ENCODE data around the gene KIF21A.
A peak's percentile ranks its signal among the peaks of the same experiment; 100 is the strongest.

The KIF21A gene

DNA sequence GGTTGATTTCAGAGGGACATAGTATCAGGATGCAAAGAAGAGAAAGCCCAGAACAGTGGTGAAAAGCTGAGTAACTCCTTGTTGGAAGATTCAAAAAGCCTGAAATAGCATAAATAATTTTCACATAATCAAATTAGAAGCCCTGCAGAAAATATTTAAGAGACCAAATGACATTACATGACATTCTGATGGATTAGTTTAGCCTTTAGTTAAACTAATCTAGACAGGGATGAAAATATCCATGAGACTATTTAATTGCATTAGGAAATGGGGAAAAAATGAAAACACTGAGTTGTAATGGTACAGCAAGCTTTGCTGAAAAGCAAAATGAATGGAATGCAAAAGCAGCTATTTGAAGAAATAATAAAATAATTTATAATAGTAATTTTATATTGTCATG, 91.8 kb downstream of the KIF21A start:
- Mint-ChIP-seq H3K36me3 (peaks cover 36% of the 10 kb centered on the region), H3K27me3 (no peaks in the 10 kb centered on the region), H3K9me3 (ENCODE audit: low read depth) (no peaks in the 10 kb centered on the region), H3K27ac (no peak overlapping the region), H3K4me3 (no peak overlapping the region), H3K4me1 (ENCODE audit: low read depth) (no peaks in the 10 kb centered on the region)

DNA sequence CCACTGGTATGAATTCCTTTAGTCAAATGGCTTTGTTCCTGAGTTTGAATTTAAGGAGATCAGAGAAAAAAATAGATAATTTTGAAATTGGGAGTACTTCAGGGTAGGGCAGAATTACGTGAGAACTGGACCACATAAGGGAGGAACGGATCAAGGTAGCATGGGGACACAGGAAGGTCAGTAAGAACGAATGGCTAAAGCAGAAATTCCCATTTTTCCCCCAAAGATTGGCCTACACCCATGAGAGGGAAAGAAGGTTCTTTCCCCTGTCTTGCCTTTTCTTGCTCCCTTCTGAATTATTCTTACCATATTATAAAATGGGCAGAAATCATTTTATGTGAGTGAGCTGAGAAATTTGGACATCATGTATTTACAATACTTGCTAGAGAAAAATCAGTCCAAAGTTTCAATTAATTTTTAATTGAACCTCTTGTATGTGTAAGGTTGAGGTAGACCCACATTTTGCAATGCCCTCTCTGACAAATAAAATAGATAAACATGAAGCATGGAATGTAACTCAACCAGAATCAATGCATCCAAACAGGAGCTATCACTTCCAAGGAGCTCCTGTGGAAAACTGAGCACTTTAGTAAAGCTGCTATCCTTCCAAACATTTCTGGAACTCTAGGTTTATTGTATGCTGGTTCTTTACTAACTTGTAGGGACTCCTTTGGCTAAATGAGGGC, 93.8 kb downstream of the KIF21A start:
- no peak overlapping the region for H3K4me3 Mint-ChIP-seq

GRCh38 chr12:39348523-39348922, 94.4 kb downstream of the KIF21A start:
- no peak overlapping the region for H3K4me3 Mint-ChIP-seq
- no peak overlapping the region for H3K27ac Mint-ChIP-seq
- H3K9me3 Mint-ChIP-seq (ENCODE audit: low read depth): no peaks in the 10 kb centered on the region
- H3K36me3 Mint-ChIP-seq: peaks cover 20% of the 10 kb centered on the region
- no peaks in the 10 kb centered on the region for H3K4me1 Mint-ChIP-seq (ENCODE audit: low read depth)
- no peaks in the 10 kb centered on the region for H3K27me3 Mint-ChIP-seq

More for the DNA sequence above, 93.8 kb downstream of the KIF21A start:
- Mint-ChIP-seq H3K27me3 (no peaks in the 10 kb centered on the region), H3K4me1 (ENCODE audit: low read depth) (no peaks in the 10 kb centered on the region), H3K27ac (no peak overlapping the region), H3K36me3 (peaks cover 22% of the 10 kb centered on the region), H3K9me3 (ENCODE audit: low read depth) (no peaks in the 10 kb centered on the region)

DNA sequence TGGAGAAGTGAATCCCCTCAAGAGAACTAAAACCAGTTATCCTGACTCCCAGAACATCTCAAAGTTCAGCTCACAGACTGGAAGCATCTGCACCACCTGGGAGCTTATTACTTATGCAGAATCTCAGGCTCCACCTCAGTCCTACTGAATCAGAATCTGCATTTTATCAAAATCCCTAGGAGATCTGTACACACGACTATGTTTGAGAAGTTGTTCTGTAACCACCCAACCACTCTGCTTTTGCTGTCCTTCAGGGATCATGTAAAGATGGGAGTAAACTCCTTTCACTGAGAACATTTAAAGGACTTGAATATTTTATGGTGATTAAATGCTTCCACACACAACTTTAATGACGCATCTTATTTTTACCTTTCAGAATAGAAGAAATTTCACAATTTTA, 98.0 kb downstream of the KIF21A start:
- Mint-ChIP-seq H3K4me1 (ENCODE audit: low read depth) (no peaks in the 10 kb centered on the region), H3K4me3 (no peak overlapping the region), H3K27me3 (no peaks in the 10 kb centered on the region), H3K27ac (no peak overlapping the region), H3K9me3 (ENCODE audit: low read depth) (no peaks in the 10 kb centered on the region), H3K36me3 (peaks cover 20% of the 10 kb centered on the region)

DNA sequence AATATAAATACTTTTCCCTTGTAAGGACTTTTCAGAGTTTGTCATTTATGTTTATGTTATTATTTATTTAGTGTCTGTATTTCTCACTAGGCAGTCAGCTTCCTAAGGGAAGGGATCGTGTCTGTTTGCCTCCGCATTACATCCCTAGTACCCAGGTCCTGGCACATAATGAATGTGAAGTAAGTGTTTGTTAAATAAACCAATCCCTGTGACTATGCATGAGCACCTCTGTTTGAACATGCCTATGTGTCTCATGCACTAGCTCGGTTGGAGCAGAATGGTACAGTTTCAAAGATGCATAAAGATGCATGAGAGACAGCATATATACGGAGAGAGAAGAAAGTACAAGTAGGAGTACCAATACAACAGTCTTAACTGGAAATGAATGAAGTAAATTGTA, 99.3 kb downstream of the KIF21A start:
- H3K27ac Mint-ChIP-seq: no peak overlapping the region
- H3K9me3 Mint-ChIP-seq (ENCODE audit: low read depth): no peaks in the 10 kb centered on the region
- no peak overlapping the region for H3K4me3 Mint-ChIP-seq
- H3K4me1 Mint-ChIP-seq (ENCODE audit: low read depth): no peaks in the 10 kb centered on the region
- no peaks in the 10 kb centered on the region for H3K27me3 Mint-ChIP-seq
- H3K36me3 Mint-ChIP-seq: peaks cover 22% of the 10 kb centered on the region

GRCh38 chr12:39341761-39342160, 101.2 kb downstream of the KIF21A start:
- Mint-ChIP-seq H3K4me3 (no peak overlapping the region), H3K4me1 (ENCODE audit: low read depth) (no peaks in the 10 kb centered on the region), H3K27ac (no peak overlapping the region), H3K27me3 (no peaks in the 10 kb centered on the region), H3K9me3 (ENCODE audit: low read depth) (no peaks in the 10 kb centered on the region), H3K36me3 (peaks cover 14% of the 10 kb centered on the region)

- H3K4me3 Mint-ChIP-seq: no peak overlapping the region
Measured at GRCh38 chr12:39341179-39341578, 101.7 kb downstream of the KIF21A start.

GRCh38 chr12:39332661-39333175, 110.2 kb downstream of the KIF21A start:
- H3K36me3 Mint-ChIP-seq: peaks cover 35% of the 10 kb centered on the region
- H3K4me3 Mint-ChIP-seq: no peak overlapping the region
- peaks cover 14% of the 10 kb centered on the region for H3K4me1 Mint-ChIP-seq (ENCODE audit: low read depth)

More at GRCh38 chr12:39341179-39341578, 101.7 kb downstream of the KIF21A start:
- Mint-ChIP-seq H3K27me3 (no peaks in the 10 kb centered on the region), H3K9me3 (ENCODE audit: low read depth) (no peaks in the 10 kb centered on the region), H3K36me3 (peaks cover 14% of the 10 kb centered on the region), H3K4me1 (ENCODE audit: low read depth) (no peaks in the 10 kb centered on the region), H3K27ac (no peak overlapping the region)

DNA sequence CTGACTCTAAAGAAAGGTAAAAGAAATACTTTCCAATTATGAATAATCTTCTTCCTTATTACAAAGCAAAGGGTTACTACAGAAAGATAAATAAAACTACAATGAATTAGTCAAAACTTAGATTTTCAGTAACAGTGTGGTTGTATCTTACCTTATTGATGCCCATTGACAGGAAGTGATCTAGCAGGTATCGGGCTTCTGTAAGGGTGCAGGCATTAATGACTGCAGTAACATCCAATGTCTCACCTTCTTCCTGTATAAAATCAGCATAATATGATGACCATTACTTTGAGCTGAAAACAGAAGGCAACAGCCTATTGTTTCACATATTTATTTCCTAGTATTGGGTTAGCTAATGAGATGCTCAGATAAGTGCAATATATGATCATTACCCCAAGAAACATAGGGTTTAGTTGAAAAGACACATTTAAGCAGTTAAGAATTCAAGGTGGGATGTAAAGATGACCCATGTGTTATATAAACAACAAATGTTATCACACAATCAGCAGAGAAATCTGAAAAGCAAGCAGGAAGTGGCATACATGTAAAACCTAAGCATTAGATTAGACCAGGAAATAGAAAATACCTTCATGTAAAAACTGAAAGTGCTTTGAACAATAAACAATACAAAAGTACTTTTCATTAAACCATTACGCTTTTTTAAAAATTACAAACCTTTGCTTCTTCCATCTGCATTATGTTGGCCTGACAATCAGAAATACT, 111.2 kb downstream of the KIF21A start:
- Mint-ChIP-seq H3K36me3 (peaks cover 35% of the 10 kb centered on the region), H3K4me3 (peak overlapping the region; percentile 51), H3K9me3 (ENCODE audit: low read depth) (no peaks in the 10 kb centered on the region), H3K27me3 (no peaks in the 10 kb centered on the region), H3K27ac (peak overlapping the region; percentile 37), H3K4me1 (ENCODE audit: low read depth) (peaks cover 14% of the 10 kb centered on the region)

More at GRCh38 chr12:39332661-39333175, 110.2 kb downstream of the KIF21A start:
- peak overlapping the region; percentile 56 for H3K27ac Mint-ChIP-seq
- H3K9me3 Mint-ChIP-seq (ENCODE audit: low read depth): no peaks in the 10 kb centered on the region
- H3K27me3 Mint-ChIP-seq: no peaks in the 10 kb centered on the region

DNA sequence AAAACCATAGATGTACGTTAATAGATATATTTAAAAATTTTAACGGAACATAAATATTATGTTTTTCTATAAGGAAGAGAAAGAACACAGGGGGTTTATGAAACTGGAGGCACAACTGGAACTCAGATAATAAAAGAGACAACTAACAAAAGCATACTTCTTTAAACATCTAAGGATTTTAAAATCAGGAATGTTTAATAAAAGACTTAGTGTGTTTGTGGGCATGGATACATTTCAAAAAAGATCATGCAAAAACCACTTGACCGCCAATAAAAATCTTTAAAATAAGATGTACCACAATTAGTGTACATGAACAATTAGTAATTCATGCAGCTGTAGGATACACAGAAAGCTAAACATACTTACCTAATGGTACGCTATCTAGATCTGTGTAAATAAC, 113.0 kb downstream of the KIF21A start:
- Mint-ChIP-seq H3K27ac (no peak overlapping the region), H3K36me3 (peaks cover 29% of the 10 kb centered on the region), H3K9me3 (ENCODE audit: low read depth) (no peaks in the 10 kb centered on the region), H3K27me3 (no peaks in the 10 kb centered on the region), H3K4me1 (ENCODE audit: low read depth) (peaks cover 14% of the 10 kb centered on the region), H3K4me3 (no peak overlapping the region)

GRCh38 chr12:39329018-39329417, 113.9 kb downstream of the KIF21A start:
- Mint-ChIP-seq H3K27me3 (no peaks in the 10 kb centered on the region), H3K36me3 (peaks cover 29% of the 10 kb centered on the region), H3K9me3 (ENCODE audit: low read depth) (no peaks in the 10 kb centered on the region), H3K4me3 (no peak overlapping the region), H3K4me1 (ENCODE audit: low read depth) (peaks cover 14% of the 10 kb centered on the region), H3K27ac (no peak overlapping the region)

- no peak overlapping the region for H3K4me3 Mint-ChIP-seq
- H3K9me3 Mint-ChIP-seq (ENCODE audit: low read depth): no peaks in the 10 kb centered on the region
- H3K27ac Mint-ChIP-seq: no peak overlapping the region
- no peaks in the 10 kb centered on the region for H3K27me3 Mint-ChIP-seq
- peaks cover 14% of the 10 kb centered on the region for H3K4me1 Mint-ChIP-seq (ENCODE audit: low read depth)
- peaks cover 29% of the 10 kb centered on the region for H3K36me3 Mint-ChIP-seq
Measured at GRCh38 chr12:39327965-39328364, 115.0 kb downstream of the KIF21A start.

- Mint-ChIP-seq H3K36me3 (peaks cover 25% of the 10 kb centered on the region), H3K4me3 (no peak overlapping the region), H3K27ac (no peak overlapping the region), H3K27me3 (no peaks in the 10 kb centered on the region), H3K9me3 (ENCODE audit: low read depth) (no peaks in the 10 kb centered on the region), H3K4me1 (ENCODE audit: low read depth) (peaks cover 14% of the 10 kb centered on the region)
Measured at GRCh38 chr12:39327510-39327909, 115.4 kb downstream of the KIF21A start.

DNA sequence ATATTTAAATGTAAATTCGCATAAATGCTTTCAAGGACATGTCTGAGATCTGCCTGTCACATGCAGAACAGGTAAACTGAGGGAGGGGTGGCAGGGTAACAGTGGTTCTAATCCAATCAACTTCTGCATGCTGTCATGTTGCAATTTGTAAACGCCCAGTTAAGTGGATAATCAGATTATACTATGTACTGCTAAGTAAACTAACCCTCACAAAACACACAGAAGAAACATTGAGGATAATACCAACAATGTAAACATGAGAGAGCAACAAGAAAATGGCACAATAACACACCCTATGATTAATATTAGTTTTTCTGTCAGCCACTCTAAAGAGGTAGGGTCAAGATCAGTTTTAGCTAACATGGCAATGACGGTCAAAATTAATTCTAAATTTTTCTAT, 123.7 kb downstream of the KIF21A start:
- Mint-ChIP-seq H3K27ac (no peak overlapping the region), H3K4me3 (no peak overlapping the region), H3K36me3 (peaks cover 4% of the 10 kb centered on the region), H3K9me3 (ENCODE audit: low read depth) (no peaks in the 10 kb centered on the region), H3K4me1 (ENCODE audit: low read depth) (no peaks in the 10 kb centered on the region), H3K27me3 (no peaks in the 10 kb centered on the region)

DNA sequence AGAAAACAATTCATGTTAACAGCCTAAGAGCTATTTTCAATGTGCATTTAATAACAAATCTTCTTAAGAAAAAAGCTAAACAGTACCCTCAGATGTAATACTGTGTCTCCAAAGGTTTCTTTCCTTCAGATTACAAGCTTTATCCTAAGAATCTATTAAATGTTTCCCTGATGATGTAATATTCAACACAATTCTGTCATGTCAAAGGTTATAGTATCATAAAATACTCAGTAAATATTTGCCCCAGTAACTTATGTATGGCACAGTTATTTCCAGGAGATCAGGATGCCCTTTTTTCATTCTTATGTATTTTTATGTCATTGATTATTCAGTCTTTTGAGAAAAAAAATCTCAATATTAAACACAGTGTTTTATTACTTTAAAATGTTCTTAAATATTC, 128.4 kb downstream of the KIF21A start:
- no peaks in the 10 kb centered on the region for H3K9me3 Mint-ChIP-seq (ENCODE audit: low read depth)
- no peaks in the 10 kb centered on the region for H3K27me3 Mint-ChIP-seq
- no peaks in the 10 kb centered on the region for H3K4me1 Mint-ChIP-seq (ENCODE audit: low read depth)
- no peak overlapping the region for H3K27ac Mint-ChIP-seq
- peaks cover 13% of the 10 kb centered on the region for H3K36me3 Mint-ChIP-seq
- no peak overlapping the region for H3K4me3 Mint-ChIP-seq
